NOMO-1 (cell line): Measurements from ENCODE around the gene ALOXE3.

Experiments used
- DNase-seq, 2 experiments: peaks; one replicate each; lab custom pipeline; 2025; ENCODE audit not compliant: unreplicated experiment in 2 of 2; lab: John Stamatoyannopoulos, UW

Gene ALOXE3

DNA sequence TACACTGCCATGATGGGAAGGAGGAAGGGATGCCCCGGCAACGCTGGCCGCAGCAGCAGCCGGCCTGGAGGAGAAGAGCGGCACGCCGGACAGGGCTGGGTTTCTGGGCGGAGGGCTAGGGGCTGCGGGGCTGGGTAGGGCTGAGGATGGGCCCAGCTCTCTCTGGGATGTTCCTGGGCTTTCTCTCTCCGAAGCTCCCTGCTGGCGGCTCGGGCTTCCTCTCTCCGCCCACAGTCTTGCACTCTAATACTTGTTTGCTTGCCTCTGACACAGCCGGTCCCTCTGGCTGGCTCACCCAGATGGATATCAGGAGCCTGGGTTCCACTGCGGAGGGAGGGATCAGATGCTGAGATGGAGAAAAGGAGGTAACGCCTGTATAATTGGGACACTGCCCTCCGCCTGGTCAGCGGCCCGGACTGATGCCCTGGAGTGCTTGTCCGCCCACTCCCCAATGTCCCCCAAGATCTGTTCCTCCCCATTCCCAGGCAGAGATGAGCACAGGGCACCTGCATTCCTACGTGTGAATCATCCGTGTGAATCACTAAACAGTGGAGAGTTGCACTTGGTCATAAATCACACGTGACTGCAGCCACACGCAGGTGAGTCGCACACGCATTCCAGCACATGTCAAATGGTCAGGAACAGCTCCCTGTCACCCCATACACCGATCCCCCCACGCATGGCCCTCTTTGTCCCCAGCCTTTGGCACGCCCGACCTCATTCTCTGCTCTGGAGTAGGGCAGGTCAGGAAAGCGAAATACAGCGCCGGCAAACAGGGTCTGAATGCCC is at the start of gene ALOXE3:
Gene ALOXE3, minus strand, starts transcription at position 535 of the 789 bp plus-strand sequence. Its CDS starts 524 bp downstream, at position 11.
- DNase-seq: no peak

GRCh38 chr17:8167526-8167925 is 49.2 kb upstream of the ALOXE3 start:
- no peak for DNase-seq

- no peak for DNase-seq
Observed at GRCh38 chr17:8166731-8167130, 48.4 kb upstream of the ALOXE3 start.

GRCh38 chr17:8164815-8165131 is 46.5 kb upstream of the ALOXE3 start:
- DNase-seq: no peak

GRCh38 chr17:8163978-8164814 is 45.9 kb upstream of the ALOXE3 start:
- peak; percentile 45 to 76 for DNase-seq

DNA sequence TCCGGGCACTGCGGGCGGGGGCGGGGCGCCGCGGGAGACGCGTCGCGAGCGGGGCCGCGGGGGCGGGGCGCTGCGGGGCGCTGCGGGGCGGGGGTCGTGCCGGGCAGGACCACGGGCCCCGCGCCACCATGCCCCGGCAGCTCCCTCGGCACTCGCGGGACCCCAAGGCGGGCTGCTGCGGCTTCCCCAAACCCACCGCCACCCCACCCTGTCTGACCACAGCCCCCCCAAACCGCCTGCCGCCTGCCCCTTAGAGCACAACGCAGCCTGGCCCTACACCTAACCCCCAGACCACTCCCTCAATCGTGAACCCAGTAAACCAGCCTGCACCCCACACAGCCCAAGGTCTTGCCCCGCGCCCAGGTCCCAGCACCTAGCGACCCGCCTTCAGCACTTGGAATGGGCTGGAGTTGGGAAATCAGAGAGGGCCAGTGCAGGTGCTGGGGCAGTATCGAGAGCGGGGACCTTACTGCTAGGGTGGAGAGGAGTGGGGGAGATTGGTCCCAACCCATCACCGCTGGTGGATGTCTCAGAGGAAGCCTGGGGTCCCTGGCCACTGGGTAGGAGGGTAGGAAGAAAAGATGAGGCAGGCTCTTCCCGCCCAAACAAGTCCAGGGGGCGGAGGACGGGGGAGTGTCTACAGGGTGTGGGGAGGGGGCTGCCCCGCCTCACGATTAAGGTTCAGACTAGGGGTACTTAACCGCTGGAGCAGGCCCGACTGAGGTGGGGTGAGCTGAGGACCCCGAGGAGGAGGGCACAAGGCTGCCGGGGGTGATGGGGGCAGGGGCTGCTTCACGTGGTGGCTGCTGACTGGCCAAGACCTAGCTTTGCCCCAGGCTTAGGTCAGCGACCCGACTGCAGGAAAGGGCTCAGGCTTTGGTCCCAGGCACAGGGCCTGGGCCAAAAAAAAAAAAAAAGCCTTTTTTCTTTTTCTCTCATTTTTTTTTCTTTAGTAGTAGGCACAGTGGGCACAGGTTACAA is 45.0 kb upstream of the ALOXE3 start:
- DNase-seq: no peak

GRCh38 chr17:8162233-8162996 is 44.1 kb upstream of the ALOXE3 start, which contains the start of gene VAMP2:
TSS of gene VAMP2 (minus strand) at chr17:8162948. CDS start at chr17:8162879, 69 bp downstream.
- peak; percentile 30 to 67 for DNase-seq

DNA sequence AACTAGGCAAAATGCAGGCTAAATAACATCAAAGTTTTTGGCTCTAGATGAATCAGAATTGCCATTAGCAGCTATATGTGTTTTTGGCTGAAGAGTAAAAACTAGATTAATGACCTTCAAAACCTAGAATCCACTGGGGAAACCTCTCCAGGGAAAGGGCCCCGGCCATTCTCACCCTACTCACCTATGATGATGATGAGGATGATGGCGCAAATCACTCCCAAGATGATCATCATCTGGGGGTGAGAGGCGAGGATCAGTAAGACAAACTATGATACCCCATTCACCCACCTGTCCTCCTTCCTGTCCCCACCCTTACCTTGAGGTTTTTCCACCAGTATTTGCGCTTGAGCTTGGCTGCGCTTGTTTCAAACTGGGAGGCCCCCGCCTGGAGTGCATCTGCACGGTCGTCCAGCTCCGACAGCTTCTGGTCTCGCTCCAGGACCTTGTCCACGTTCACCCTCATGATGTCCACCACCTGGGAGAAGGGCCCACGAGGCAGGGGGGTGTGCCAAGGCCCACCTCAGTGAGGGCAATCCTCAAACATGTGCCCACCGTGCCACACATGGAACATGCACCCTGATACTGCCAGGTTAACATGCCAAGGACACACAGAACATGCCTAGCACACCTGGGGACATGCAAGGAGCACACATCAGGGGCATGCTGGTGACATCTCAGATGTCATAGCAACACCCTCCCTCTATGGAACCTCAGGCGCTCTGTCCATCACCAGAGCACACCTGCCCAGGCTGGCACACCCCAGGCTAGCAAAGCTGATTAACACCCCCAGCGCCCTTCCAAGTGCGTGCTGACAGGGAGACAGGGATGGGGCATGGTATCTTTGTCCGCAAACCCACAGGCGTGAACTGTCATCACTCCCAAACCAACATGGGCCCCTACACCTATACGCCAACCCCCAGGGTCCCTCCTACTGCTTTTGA is 43.2 kb upstream of the ALOXE3 start:
- DNase-seq: no peak

GRCh38 chr17:8160741-8161221 is 42.5 kb upstream of the ALOXE3 start:
- no peak for DNase-seq

DNA sequence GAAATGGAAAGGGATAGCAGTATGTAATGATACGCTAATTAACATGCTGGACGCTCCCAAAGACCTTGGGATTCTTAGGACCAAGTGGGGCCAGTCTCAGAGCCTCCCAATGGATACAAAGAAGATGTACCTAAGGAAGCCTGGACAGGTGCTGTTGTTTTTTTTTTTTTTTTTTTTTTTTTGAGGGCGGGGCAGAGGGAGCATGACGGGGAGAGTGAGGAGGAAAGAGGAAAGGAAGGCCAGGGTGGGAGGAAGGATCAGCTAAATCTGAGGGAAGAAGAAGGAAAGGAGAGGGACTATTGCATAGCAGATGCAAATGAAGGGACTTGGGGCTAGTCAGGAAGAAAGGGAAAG is 41.9 kb upstream of the ALOXE3 start:
- DNase-seq: no peak

DNA sequence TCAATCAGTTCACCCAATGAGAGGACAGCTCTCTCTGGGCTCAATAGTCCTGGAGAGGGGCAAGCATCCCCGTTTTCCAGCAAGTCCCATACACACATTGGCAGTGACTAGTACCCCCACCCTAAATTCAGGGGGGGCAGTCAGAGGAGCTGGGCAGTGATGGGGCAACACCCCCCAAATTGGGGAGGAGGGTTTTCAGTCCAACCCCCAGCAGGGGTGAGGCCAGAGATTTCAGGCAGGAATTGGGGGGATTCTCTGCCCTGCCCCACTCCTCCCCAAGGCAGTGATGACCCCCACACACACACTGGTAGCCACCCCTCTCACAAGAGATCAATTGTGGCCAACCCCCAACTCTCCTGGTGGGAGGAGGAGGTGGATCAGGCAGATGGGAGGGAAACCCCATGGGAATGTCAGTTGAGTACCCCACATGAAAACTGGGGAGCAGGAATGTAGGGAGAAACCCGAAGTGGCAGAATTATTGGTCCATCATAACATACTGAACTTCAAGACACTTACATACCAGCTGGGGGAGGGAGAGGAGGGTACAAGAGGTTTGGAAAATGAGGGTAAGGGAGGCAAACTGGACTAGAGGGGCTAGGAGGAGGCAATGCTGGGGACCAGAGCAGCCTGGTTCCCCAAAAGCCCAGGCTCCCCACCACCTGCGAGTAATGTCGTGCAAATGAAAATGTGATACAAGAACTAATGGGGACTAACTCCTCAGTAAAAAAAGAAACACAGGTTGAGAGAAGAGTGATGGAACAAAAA is 41.3 kb upstream of the ALOXE3 start:
- DNase-seq: no peak

DNA sequence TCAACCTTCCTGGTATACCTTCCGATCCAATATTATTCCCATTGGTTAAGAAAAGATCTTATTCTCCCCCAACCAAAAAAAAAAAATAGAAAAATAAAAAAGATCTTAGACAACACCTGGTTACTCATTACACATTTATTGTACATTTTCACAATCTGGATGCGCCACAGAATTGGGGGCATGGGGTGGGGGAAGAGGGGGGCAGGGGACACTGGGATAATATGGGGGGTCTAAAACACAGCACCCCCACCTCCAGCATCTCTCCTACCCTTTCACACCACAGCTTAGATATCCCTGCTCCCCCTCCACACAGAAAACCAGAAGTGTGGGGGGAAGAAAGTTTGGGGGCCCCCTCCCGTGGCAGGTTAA is 40.7 kb upstream of the ALOXE3 start:
- DNase-seq: no peak

DNA sequence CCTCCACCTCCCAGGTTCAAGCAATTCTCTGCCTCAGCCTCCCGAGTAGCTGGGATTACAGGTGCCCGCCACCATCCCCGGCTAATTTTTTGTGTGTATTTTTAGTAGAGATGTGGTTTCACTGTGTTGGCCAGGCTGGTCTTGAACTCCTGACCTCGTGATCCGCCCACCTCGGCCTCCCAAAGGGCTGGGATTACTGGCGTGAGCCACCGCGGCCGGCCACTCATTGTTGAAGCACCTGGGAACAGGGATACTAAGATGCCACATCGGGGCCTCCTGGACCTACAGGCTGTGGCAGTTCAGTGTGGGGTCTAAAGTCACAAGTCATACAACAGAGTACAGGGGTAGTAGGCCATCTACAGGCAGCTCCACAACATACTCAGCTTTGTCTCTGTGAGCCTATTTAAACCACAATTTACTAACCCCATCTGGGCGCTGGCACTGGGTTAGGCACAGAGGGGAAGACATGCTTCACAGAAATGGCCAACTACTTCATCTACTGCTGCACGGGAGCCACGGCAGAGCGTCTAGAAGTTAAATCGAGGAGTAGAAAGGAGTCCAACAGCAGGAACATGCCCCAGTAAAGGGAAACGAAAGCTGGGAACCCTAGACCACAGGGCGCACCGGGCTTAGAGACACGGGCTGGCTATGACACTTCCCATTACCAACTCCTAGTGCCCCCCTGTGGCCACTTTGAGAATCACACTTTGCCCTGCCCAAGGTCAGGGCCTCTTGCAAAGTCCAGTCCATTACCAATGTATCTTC is 40.1 kb upstream of the ALOXE3 start:
- DNase-seq: peak; percentile 83 to 92

GRCh38 chr17:8156246-8156992 is 38.1 kb upstream of the ALOXE3 start:
- DNase-seq: peak; percentile 100

GRCh38 chr17:8155996-8156245 is 37.6 kb upstream of the ALOXE3 start:
- DNase-seq: no peak

DNA sequence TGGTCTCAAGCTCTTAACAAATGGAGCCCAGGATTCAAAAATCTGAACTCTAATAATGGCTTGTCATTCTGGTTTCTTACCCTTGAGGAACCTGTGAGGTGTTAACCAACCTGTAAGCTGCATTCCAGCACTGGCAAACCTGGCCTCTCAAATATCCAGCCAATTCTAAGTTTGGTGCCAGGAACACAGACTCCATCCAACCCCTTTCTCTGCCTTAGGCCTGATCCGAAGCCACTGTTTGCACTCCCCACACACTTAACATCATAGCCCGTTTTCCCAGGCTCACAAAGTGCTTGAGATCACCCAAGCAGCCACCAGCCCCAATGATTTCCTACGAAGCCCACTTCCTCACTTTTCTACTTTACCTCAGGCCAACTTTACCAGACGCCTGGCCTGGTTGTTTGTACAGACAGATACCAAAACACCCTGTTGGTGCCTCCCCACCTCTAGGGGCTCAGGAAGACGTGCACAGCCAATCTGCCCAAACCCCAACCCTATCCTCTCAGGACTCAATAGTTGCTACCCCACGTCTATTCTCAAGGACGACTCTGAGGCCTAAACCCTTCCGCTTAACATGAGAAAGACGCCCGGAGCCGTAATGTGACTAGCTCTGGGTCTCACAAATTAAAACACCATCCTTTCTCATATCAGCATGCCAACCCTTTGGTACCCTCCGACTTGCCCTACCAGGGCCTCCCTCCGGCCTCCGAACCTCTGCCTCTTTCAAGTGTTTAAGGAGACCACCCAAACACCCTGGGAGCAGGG is 37.1 kb upstream of the ALOXE3 start:
- no peak for DNase-seq
